B cell (primary cell): ENCODE data around the gene HIVEP1. TPM values are rescaled to one million over a fixed set of nuclear protein-coding genes. Genes with fewer than 3 reads are reported as not detected.

Experiments used
- ATAC-seq: fragments of 200-7000 bp; cut with Tn5 transposase; one replicate; pipeline ENCODE4 v1.10.0; 2021; ENCODE audit warnings: low read depth, mild to moderate bottlenecking, moderate number of reproducible peaks, moderate library complexity
- CTCF ChIA-PET: fragments of 350-600 bp; sonication (Branson Sonifier 250); formaldehyde crosslinking; loops from one replicate; lab custom pipeline; 2021; ENCODE audit warnings: antibody characterized with exemption, inconsistent platforms; lab: Charles Lee
- POLR2A ChIA-PET: fragments of 350-600 bp; sonication (Branson Sonifier 250); formaldehyde crosslinking; loops from one replicate; lab custom pipeline; 2021; ENCODE audit warnings: antibody characterized with exemption; lab: Charles Lee
- DNase-seq: peaks from one replicate; pipeline ENCODE4 v3.0.0; 2013
- H2AFZ ChIP-seq: 2 replicates; pipeline ENCODE4 v1.6.1; 2012; ENCODE audit warnings: mild to moderate bottlenecking, low read depth, low read length; ENCODE audit not compliant: insufficient read depth, poor library complexity, severe bottlenecking
- H3K27ac ChIP-seq, 2 donors: 1 replicate in 1 of 2; 2 replicates in 1 of 2; pipeline ENCODE4 v1.5.1; 2012 to 2013; ENCODE audit warnings: low read length in 2 of 2, mild to moderate bottlenecking in 2 of 2, moderate library complexity in 1 of 2
- H3K27me3 ChIP-seq, 4 experiments: fragments of 200-600 bp in 1 of 4; sonication (generic) in 1 of 4; replicated peaks in 1 of 4; 1 replicate in 2 of 4; 2 replicates in 2 of 4; pipeline versions ENCODE4 v1.6.1 to v1.7.0; 2013 to 2016; ENCODE audit warnings: low read length in 3 of 4, mild to moderate bottlenecking in 2 of 4, mixed read lengths in 1 of 4, moderate library complexity in 1 of 4; ENCODE audit not compliant: insufficient read depth in 4 of 4, control insufficient read depth in 3 of 4; ENCODE audit errors: control extremely low read depth in 1 of 4
- H3K36me3 ChIP-seq, 2 experiments: replicated peaks in 1 of 2; 1 replicate in 1 of 2; 2 replicates in 1 of 2; pipeline versions ENCODE4 v1.6.1 to v1.7.1; 2013; ENCODE audit warnings: low read length in 1 of 2; ENCODE audit not compliant: insufficient read depth in 2 of 2, control insufficient read depth in 1 of 2; ENCODE audit errors: control extremely low read depth in 1 of 2, extremely low read depth in 1 of 2
- H3K4me1 ChIP-seq, 2 donors: fragments of 200-600 bp in 1 of 2; sonication (generic) in 1 of 2; 1 replicate in 1 of 2; 2 replicates in 1 of 2; pipeline versions ENCODE4 v1.5.1 to v1.6.1; 2013 to 2017; ENCODE audit warnings: low read length in 2 of 2; ENCODE audit not compliant: control insufficient read depth in 2 of 2, insufficient read depth in 2 of 2
- H3K4me2 ChIP-seq: replicated peaks from 2 replicates; pipeline ENCODE3; 2012; ENCODE audit warnings: mild to moderate bottlenecking, low read depth, low read length; ENCODE audit not compliant: poor library complexity, severe bottlenecking
- H3K4me3 ChIP-seq, 5 experiments: fragments of 200-600 bp in 1 of 5; sonication (generic) in 1 of 5; 1 replicate in 3 of 5; 2 replicates in 2 of 5; pipeline versions ENCODE4 v1.5.1 to v1.7.0; 2011 to 2016; ENCODE audit warnings: low read length in 4 of 5, mild to moderate bottlenecking in 4 of 5, low read depth in 2 of 5, control low read depth in 1 of 5, moderate library complexity in 1 of 5; ENCODE audit not compliant: insufficient read depth in 1 of 5; ENCODE audit errors: control extremely low read depth in 1 of 5, extremely low read depth in 1 of 5
- H3K79me2 ChIP-seq: fragments of 200-600 bp; sonication (generic); one replicate; pipeline ENCODE4 v1.6.0; 2016; ENCODE audit warnings: low read length; ENCODE audit not compliant: control insufficient read depth, insufficient read depth
- H3K9ac ChIP-seq: fragments of 200-600 bp; sonication (generic); 2 replicates; pipeline ENCODE4 v1.6.1; 2017; ENCODE audit warnings: mild to moderate bottlenecking, low read length, moderate library complexity
- H3K9me3 ChIP-seq, 3 donors: one replicate each; pipeline versions ENCODE4 v1.6.1 to v1.7.1; 2013; ENCODE audit warnings: low read length in 2 of 3; ENCODE audit not compliant: control insufficient read depth in 2 of 3, insufficient read depth in 1 of 3; ENCODE audit errors: control extremely low read depth in 1 of 3
- H4K20me1 ChIP-seq: 2 replicates; pipeline ENCODE4 v1.6.0; 2012; ENCODE audit warnings: mild to moderate bottlenecking, low read length; ENCODE audit not compliant: insufficient read depth, control insufficient read depth, poor library complexity, severe bottlenecking
- H3K27ac Mint-ChIP-seq: one replicate; pipeline ENCODE4 v1.8.0; 2021; ENCODE audit warnings: mixed read lengths
- H3K27me3 Mint-ChIP-seq: one replicate; pipeline ENCODE4 v1.8.0; 2021; ENCODE audit warnings: mixed read lengths
- H3K4me1 Mint-ChIP-seq: one replicate; pipeline ENCODE4 v1.8.0; 2021; ENCODE audit warnings: mixed read lengths
- H3K4me3 Mint-ChIP-seq: one replicate; pipeline ENCODE4 v1.8.0; 2021; ENCODE audit warnings: mixed read lengths
- H3K9me3 Mint-ChIP-seq: one replicate; pipeline ENCODE4 v1.8.0; 2022; ENCODE audit warnings: mixed read lengths; ENCODE audit not compliant: insufficient read depth
- CTCF ChIP-seq: fragments of 200-600 bp; IDR thresholded peaks from one replicate; pipeline ENCODE4 v1.8.0; 2022; ENCODE audit warnings: antibody characterized with exemption, mild to moderate bottlenecking
- EZH2 ChIP-seq: IDR thresholded peaks from 2 replicates; pipeline ENCODE4 v1.6.1; 2012; ENCODE audit warnings: borderline replicate concordance, low read depth, mild to moderate bottlenecking, moderate library complexity, low read length; ENCODE audit not compliant: insufficient read depth, poor library complexity, severe bottlenecking
- WGBS: methylation state at CpG from one replicate; pipeline ENCODE4 v1.1.5; 2013; ENCODE audit warnings: missing lambda C conversion rate; ENCODE audit not compliant: insufficient coverage; 5-methylcytosine and 5-hydroxymethylcytosine counted together
- intact Hi-C: fragments of 100-400 bp; cut with micrococcal nuclease; formaldehyde crosslinking; loops from one replicate; pipeline ENCODE4 v1.10.0; 2022
- polyA plus RNA-seq: library from polyadenylated mRNA; depleted of rRNA; stranded (reverse); fragments of >200 nt; gene quantifications from 2 replicates; pipeline ENCODE4 v1.2.3, GENCODE V29; 2012
- total RNA-seq, 2 donors: library from RNA; stranded (reverse); fragments of 120-200 nt in 1 of 2; gene quantifications; 1 replicate in 1 of 2; 2 replicates in 1 of 2; pipeline versions ENCODE4 v1.2.3 to v1.2.4, GENCODE V29; 2013 to 2022

HIVEP1 gene
- total and polyA plus RNA-seq, 2 donors (not counting 1 experiment from before 2014, with no cell fraction given), result 11.3 to 96.5 TPM

DNA sequence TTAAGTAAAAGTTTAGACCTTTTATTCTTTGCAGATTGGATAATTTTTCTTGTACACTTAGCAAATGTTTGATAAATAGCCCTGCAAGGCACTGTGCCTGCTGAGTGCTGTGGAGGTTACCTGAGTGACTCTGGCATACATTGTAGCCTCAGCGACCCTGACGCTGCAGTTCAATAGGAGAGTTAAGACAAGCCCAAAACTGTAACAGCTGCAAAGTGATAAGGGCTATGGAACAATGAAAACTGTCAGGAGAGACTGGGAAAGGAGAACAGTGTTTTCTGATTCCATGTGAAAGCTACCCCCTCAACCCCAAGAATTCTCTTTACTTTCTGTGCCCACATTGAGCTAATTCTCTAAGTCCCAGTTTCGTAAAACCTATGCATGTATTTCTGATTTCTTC, 22.2 kb downstream of the HIVEP1 start:
- DNase-seq, result no peak
- no peak overlapping the region for H3K27ac Mint-ChIP-seq
- H3K4me3 ChIP-seq, result no peak overlapping the region
- no peak for TF ChIP-seq CTCF
- TF ChIP-seq EZH2, result no peak
- H3K27ac ChIP-seq, result no peak overlapping the region
- peaks cover 18% of the 10 kb centered on the region for H4K20me1 ChIP-seq
- peaks cover 0 to 14% (median 4%) of the 10 kb centered on the region in 3 donors for H3K9me3 ChIP-seq
- H3K4me1 ChIP-seq, result peaks cover 21% of the 10 kb centered on the region in 2 donors
- H3K27me3 Mint-ChIP-seq, result no peaks in the 10 kb centered on the region
- H3K9ac ChIP-seq, result no peak overlapping the region
- no peak for ATAC-seq
- intact Hi-C loops, result loop anchor here (10.0 kb wide), 1 partner anchor 200 kb away; no protein-coding TSS in a partner anchor
- no peak overlapping the region for H2AFZ ChIP-seq
- peaks cover 60% of the 10 kb centered on the region for H3K4me1 Mint-ChIP-seq
- no peaks in the 10 kb centered on the region for H3K27me3 ChIP-seq
- ChIA-PET CTCF (interaction anchor here (0.9 kb wide), 1 partner anchor 199 kb away, joined by 3 read pairs; no protein-coding TSS in a partner anchor), POLR2A (no interaction called here)
- H3K4me2 ChIP-seq, result no peak overlapping the region
- 100% methylated on average over 3 of the region's 3 CpGs for WGBS
- peaks cover 13% of the 10 kb centered on the region for H3K9me3 Mint-ChIP-seq
- H3K79me2 ChIP-seq, result peaks cover 76% of the 10 kb centered on the region
- no peaks in the 10 kb centered on the region for H3K36me3 ChIP-seq
- no peak overlapping the region for H3K4me3 Mint-ChIP-seq

- ATAC-seq, result no peak
- Histone ChIP-seq H3K9ac (no peak overlapping the region), H4K20me1 (peaks cover 18% of the 10 kb centered on the region), H3K27me3 (no peaks in the 10 kb centered on the region), H3K9me3 (peaks cover 0 to 10% (median 4%) of the 10 kb centered on the region in 3 donors), H3K27ac (no peak overlapping the region), H3K36me3 (no peaks in the 10 kb centered on the region), H2AFZ (no peak overlapping the region), H3K4me1 (peaks cover 21 to 26% of the 10 kb centered on the region in 2 donors), H3K79me2 (peaks cover 76% of the 10 kb centered on the region), H3K4me2 (no peak overlapping the region), H3K4me3 (no peak overlapping the region)
- no peaks in the 10 kb centered on the region for H3K27me3 Mint-ChIP-seq
- H3K9me3 Mint-ChIP-seq, result peaks cover 11% of the 10 kb centered on the region
- ChIA-PET CTCF (interaction anchor here (0.6 to 0.9 kb wide), 2 partner anchors 153 to 198 kb away, joined by 3 to 5 read pairs; no protein-coding TSS in a partner anchor), POLR2A (no interaction called here)
- intact Hi-C loops, result loop anchor here (10.0 kb wide), 1 partner anchor 200 kb away; no protein-coding TSS in a partner anchor
- no peak for DNase-seq
- no peak overlapping the region for H3K4me3 Mint-ChIP-seq
- H3K27ac Mint-ChIP-seq, result no peak overlapping the region
- TF ChIP-seq CTCF (no peak), EZH2 (no peak)
- H3K4me1 Mint-ChIP-seq, result peaks cover 65% of the 10 kb centered on the region
- 98% methylated on average over 5 of the region's 5 CpGs for WGBS
Observed at GRCh38 chr6:12034837-12035236, 22.7 kb downstream of the HIVEP1 start.
